Left lung (tissue), 10 donors: ENCODE data around the gene PDE4D. TPM values are rescaled to one million over a fixed set of nuclear protein-coding genes. Genes with fewer than 3 reads are reported as not detected.

Source experiments
- ATAC-seq: fragments of 200-7000 bp; cut with Tn5 transposase; one replicate; pipeline ENCODE4 v1.9.1; 2020; ENCODE audit warnings: moderate library complexity
- DNase-seq, 4 donors: peaks; one replicate each; pipeline ENCODE4 v3.0.0-alpha.2; 2013 to 2020
- H3K27ac ChIP-seq, 2 donors: fragments of 200-600 bp; sonication (generic) in 1 of 2; one replicate each; pipeline versions ENCODE4 v1.5.0 to v1.8.0; 2020 to 2021
- H3K27me3 ChIP-seq, 2 donors: fragments of 200-600 bp; sonication (generic) in 1 of 2; one replicate each; pipeline versions ENCODE4 v1.5.0 to v1.8.0; 2020 to 2021
- H3K36me3 ChIP-seq, 2 donors: fragments of 200-600 bp; sonication (generic) in 1 of 2; one replicate each; pipeline versions ENCODE4 v1.5.0 to v1.8.0; 2020 to 2021
- H3K4me1 ChIP-seq, 2 donors: fragments of 200-600 bp; one replicate each; pipeline ENCODE4 v1.8.0; 2021
- H3K4me3 ChIP-seq, 2 donors: fragments of 200-600 bp; sonication (generic) in 1 of 2; one replicate each; pipeline versions ENCODE4 v1.5.0 to v1.8.0; 2020 to 2021; ENCODE audit warnings: mild to moderate bottlenecking in 1 of 2
- H3K9me3 ChIP-seq, 2 donors: fragments of 200-600 bp; sonication (generic) in 1 of 2; one replicate each; pipeline versions ENCODE4 v1.5.0 to v1.8.0; 2020 to 2021
- CTCF ChIP-seq, 2 donors: fragments of 200-600 bp; sonication (generic) in 1 of 2; IDR thresholded peaks; one replicate each; pipeline versions ENCODE4 v1.5.0 to v1.8.0; 2021; ENCODE audit warnings: antibody characterized with exemption in 2 of 2
- intact Hi-C, 2 donors: fragments of 100-400 bp; cut with DNase I; formaldehyde crosslinking; loops; one replicate each; pipeline versions ENCODE4 v1.11.2 to v1.14.2; 2022
- polyA plus RNA-seq, 6 donors: library from polyadenylated mRNA; unstranded; fragments of 120-200 nt; gene quantifications; one replicate each; pipeline ENCODE4 v1.2.1, GENCODE V29; 2013; ENCODE audit not compliant: insufficient read length in 6 of 6
- total RNA-seq, 2 donors: library from RNA; stranded (reverse); fragmentation: NEBNext Ultra II Directional; extraction: Animal tissue kit (Norgen Biotek cat#: 25700); gene quantifications; one replicate each; pipeline ENCODE4 v1.2.1, GENCODE V29; 2021
- donor health status: DM: no; HTN: yes; CAD: no.
- donor health status: DM: no; HTN: no; CAD: no.

The PDE4D gene
- total and polyA plus RNA-seq, 8 donors = 21.4 to 57.1 (median 25.4) TPM

DNA sequence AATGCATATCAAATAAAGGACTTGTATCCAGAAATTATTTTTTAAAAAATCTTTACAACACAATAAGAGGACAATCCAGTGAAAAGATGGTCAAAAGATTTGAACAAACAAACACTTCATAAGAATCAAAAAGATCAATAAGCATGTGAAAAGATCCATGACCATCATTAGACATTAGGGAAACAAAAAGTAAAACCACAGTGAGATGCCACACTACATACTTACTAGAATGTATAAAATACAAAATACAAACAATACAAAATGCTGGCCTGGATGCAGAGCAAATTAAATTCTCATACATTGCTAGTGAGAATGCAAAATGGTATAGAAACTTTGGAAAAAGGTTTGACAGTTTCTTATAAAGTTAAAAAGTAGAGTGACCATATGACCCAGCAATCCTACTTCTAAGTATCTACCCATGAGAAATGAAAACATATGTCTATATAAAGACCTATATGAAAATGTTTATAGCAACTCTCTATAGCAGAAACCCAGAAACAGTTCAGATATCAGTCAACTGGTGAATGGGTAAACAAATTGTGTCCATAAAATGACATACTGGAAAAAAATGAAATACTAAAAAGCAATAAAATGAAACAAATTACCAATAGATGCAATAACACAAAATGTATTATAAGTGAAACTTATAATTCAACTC, 884.6 kb downstream of the PDE4D start:
- intact Hi-C loops = loop anchor here in 1 of 2 donors (10.0 kb wide), 1 partner anchor 124 kb away; no protein-coding TSS in a partner anchor
- Histone ChIP-seq H3K4me3 (no peak overlapping the region), H3K27me3 (no peaks in the 10 kb centered on the region), H3K9me3 (peaks cover 0 to 13% of the 10 kb centered on the region in 2 donors), H3K36me3 (no peaks in the 10 kb centered on the region), H3K4me1 (peaks cover 0 to 8% of the 10 kb centered on the region in 2 donors), H3K27ac (no peak overlapping the region)
- no peak for TF ChIP-seq CTCF (IDR thresholded peaks at IDR 0.05)
- ATAC-seq = no peak
- DNase-seq = no peak

GRCh38 chr5:59007460-59008063, 886.0 kb downstream of the PDE4D start:
- intact Hi-C loops = loop anchor here in 1 of 2 donors (10.0 kb wide), 1 partner anchor 123 kb away; no protein-coding TSS in a partner anchor
- peaks cover 0 to 11% of the 10 kb centered on the region in 2 donors for H3K9me3 ChIP-seq
- H3K36me3 ChIP-seq = no peaks in the 10 kb centered on the region
- H3K27me3 ChIP-seq = no peaks in the 10 kb centered on the region
- no peak overlapping the region for H3K4me3 ChIP-seq
- H3K27ac ChIP-seq = no peak overlapping the region
- H3K4me1 ChIP-seq = peaks cover 0 to 15% of the 10 kb centered on the region in 2 donors
- ATAC-seq (peak; percentile 45), DNase-seq (peak in 1 of 4 donors; percentile 13)
- peak in 1 of 2 donors; percentile 11 for TF ChIP-seq CTCF (IDR thresholded peaks at IDR 0.05)

DNA sequence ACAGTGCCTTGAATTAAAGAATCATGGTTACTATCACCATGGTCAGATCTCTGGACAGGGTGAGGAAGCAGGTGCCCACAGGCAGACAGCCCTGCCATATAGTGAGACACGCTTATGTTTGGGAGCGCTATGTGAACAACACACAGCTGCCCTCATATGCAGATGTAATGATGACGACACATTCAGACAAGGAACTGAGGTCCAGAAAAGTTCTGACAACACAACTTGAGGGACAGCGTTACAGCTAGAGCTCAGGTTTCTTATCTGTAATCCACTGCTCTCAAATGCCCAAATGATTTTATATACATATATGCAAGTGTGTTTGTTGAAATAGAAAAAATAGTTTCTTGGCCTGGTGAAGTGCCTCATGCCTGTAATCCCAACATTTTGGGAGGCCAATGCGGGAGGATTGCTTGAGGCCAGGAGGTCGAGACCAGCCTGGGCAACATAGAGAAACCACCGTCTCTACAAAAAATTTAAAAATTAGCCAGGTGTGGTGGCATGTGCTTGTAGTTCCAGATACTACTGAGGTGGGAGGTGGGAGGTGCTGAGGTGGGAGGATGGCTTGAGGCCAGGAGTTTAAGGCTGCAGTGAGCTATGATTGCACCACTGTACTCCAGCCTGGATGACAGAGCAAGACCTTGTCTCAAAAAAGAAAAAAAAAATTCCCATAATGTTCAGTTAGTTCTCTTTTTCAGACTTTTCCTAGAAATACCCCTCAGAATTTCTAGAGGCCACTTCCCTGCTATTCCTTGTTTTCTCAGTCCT, 887.4 kb downstream of the PDE4D start:
- H3K36me3 ChIP-seq = no peaks in the 10 kb centered on the region
- TF ChIP-seq CTCF (IDR thresholded peaks at IDR 0.05) = no peak
- intact Hi-C loops = loop anchor here in 1 of 2 donors (10.0 kb wide), 1 partner anchor 121 kb away; no protein-coding TSS in a partner anchor
- H3K27ac ChIP-seq = no peak overlapping the region
- no peak for ATAC-seq
- peaks cover 0 to 28% of the 10 kb centered on the region in 2 donors for H3K4me1 ChIP-seq
- no peak overlapping the region for H3K4me3 ChIP-seq
- H3K27me3 ChIP-seq = no peaks in the 10 kb centered on the region
- DNase-seq = no peak
- peaks cover 0 to under 1% of the 10 kb centered on the region in 2 donors for H3K9me3 ChIP-seq

- TF ChIP-seq CTCF (IDR thresholded peaks at IDR 0.05) = no peak
- no peaks in the 10 kb centered on the region for H3K27me3 ChIP-seq
- H3K27ac ChIP-seq = no peak overlapping the region
- no peak for ATAC-seq
- no peak for DNase-seq
- H3K9me3 ChIP-seq = no peaks in the 10 kb centered on the region
- intact Hi-C loops = loop anchor here in 1 of 2 donors (10.0 kb wide), 1 partner anchor 119 kb away; no protein-coding TSS in a partner anchor
- H3K4me3 ChIP-seq = no peak overlapping the region
- H3K4me1 ChIP-seq = peaks cover 0 to 31% of the 10 kb centered on the region in 2 donors
- H3K36me3 ChIP-seq = no peaks in the 10 kb centered on the region
Measured at GRCh38 chr5:59003641-59004040, 889.9 kb downstream of the PDE4D start.
